ENCODE results near the gene OSBPL10.

Gene OSBPL10

DNA sequence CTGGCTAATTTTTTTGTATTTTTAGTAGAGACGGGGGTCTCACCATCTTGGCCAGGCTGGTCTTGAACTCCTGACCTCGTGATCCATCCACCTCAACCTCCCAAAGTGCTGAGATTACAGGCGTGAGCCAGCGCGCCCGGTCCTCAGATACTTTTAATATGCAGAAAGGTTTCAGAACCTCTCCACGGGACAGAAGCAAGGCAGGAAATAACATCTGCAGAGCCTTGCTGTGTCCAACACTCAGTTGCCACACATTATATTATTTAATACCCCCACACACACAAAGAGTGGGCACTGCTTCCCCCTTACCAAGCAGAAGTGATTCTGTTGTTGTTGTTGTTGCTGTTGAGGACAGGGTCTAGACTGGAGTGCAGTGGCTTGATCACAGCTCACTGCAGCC, 28.0 kb downstream of the OSBPL10 start:
- TF ChIP-seq, protein P1, sequence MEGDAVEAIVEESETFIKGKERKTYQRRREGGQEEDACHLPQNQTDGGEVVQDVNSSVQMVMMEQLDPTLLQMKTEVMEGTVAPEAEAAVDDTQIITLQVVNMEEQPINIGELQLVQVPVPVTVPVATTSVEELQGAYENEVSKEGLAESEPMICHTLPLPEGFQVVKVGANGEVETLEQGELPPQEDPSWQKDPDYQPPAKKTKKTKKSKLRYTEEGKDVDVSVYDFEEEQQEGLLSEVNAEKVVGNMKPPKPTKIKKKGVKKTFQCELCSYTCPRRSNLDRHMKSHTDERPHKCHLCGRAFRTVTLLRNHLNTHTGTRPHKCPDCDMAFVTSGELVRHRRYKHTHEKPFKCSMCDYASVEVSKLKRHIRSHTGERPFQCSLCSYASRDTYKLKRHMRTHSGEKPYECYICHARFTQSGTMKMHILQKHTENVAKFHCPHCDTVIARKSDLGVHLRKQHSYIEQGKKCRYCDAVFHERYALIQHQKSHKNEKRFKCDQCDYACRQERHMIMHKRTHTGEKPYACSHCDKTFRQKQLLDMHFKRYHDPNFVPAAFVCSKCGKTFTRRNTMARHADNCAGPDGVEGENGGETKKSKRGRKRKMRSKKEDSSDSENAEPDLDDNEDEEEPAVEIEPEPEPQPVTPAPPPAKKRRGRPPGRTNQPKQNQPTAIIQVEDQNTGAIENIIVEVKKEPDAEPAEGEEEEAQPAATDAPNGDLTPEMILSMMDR (IDR thresholded peaks at IDR 0.05; ENCODE audit: low read depth, low read length), result no peak
- TF ChIP-seq EZH2phosphoT487 (IDR thresholded peaks at IDR 0.05; ENCODE audit: low read depth), result no peak
- Histone ChIP-seq H3K4me2 (ENCODE audit: low read length) (peak overlapping the region; percentile 84), H4K20me1 (ENCODE audit: insufficient read depth, low read length) (no peaks in the 10 kb centered on the region), H3K9ac (ENCODE audit: low read length) (peak overlapping the region; percentile 38; the same call in 1 of the 2 replicates), H3K27ac (ENCODE audit: low read length) (peak overlapping the region; percentile 87), H3K27me3 (ENCODE audit: low read depth, low read length) (no peaks in the 10 kb centered on the region), H3K79me2 (ENCODE audit: low read length) (peaks cover 69% of the 10 kb centered on the region), H3K36me3 (replicated peaks; ENCODE audit: low read depth, low read length) (peaks cover 33% of the 10 kb centered on the region), H3K4me3 (ENCODE audit: low read length) (no peak overlapping the region), H2AFZ (ENCODE audit: low read depth, low read length) (no peak overlapping the region), H3K9me3 (ENCODE audit: insufficient read depth, low read length) (peaks cover 32% of the 10 kb centered on the region), H3K4me1 (ENCODE audit: low read length) (peaks cover 54% of the 10 kb centered on the region)

DNA sequence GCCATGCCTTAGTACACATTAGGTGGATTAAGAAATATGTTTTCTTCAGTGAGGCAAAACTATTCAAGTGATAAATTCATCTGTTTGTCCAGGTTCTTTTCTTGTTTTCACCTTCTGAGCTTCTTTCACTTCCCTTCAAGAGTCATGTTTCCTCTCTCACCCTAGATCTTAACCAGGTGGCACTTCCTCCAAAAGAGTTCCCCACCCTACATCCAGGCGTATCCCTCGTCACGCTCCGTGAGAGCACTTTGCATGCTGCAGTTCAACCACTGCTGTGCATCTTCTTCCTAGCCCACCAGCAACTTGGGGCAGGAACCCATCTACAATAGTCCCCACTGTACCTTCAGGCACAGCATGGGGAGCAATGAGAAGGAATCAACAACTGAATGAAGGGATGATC, 28.9 kb downstream of the OSBPL10 start:
- Histone ChIP-seq H3K9ac (ENCODE audit: low read length) (peak overlapping the region; percentile 65), H3K79me2 (ENCODE audit: low read length) (peaks cover 69% of the 10 kb centered on the region)

DNA sequence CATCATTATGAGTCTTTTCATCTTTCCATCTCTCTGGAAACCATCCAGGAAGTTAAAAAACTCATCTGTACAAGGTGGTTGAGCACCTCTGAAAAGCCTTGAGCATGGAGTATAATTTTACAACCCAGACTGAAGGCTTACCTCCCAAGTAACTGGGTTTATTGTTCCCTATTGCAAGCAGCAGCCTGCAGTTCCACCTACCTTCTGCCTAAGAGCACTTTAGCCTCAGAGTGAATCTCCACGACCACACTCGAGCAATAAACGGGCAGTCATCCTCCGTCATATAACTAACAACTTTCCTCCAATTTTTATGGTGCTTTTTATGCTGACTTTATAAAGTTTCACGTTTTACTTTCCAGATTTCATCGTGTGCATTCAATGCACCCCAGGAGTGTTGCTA, 32.8 kb downstream of the OSBPL10 start:
- Histone ChIP-seq H2AFZ (ENCODE audit: low read depth, low read length) (no peak overlapping the region), H3K4me1 (ENCODE audit: low read length) (peaks cover 78% of the 10 kb centered on the region), H3K4me2 (ENCODE audit: low read length) (peak overlapping the region; percentile 70), H4K20me1 (ENCODE audit: insufficient read depth, low read length) (no peaks in the 10 kb centered on the region), H3K9me3 (ENCODE audit: insufficient read depth, low read length) (peaks cover 15% of the 10 kb centered on the region), H3K79me2 (ENCODE audit: low read length) (peaks cover 66% of the 10 kb centered on the region), H3K27me3 (ENCODE audit: low read depth, low read length) (no peaks in the 10 kb centered on the region), H3K36me3 (replicated peaks; ENCODE audit: low read depth, low read length) (peaks cover 20% of the 10 kb centered on the region), H3K9ac (ENCODE audit: low read length) (peak overlapping the region; percentile 67; the same call in 1 of the 2 replicates), H3K4me3 (ENCODE audit: low read length) (peak overlapping the region; percentile 53; the same call in 1 of the 2 replicates), H3K27ac (ENCODE audit: low read length) (peak overlapping the region; percentile 90)
- TF ChIP-seq, protein P1 (IDR thresholded peaks at IDR 0.05; ENCODE audit: low read depth, low read length), result no peak
- TF ChIP-seq EZH2phosphoT487 (IDR thresholded peaks at IDR 0.05; ENCODE audit: low read depth), result no peak

More for the DNA sequence above, 28.9 kb downstream of the OSBPL10 start:
- TF ChIP-seq, protein P1 (IDR thresholded peaks at IDR 0.05; ENCODE audit: low read depth, low read length), result no peak
- no peak for TF ChIP-seq EZH2phosphoT487 (IDR thresholded peaks at IDR 0.05; ENCODE audit: low read depth)
- Histone ChIP-seq H4K20me1 (ENCODE audit: insufficient read depth, low read length) (no peaks in the 10 kb centered on the region), H3K36me3 (replicated peaks; ENCODE audit: low read depth, low read length) (peaks cover 33% of the 10 kb centered on the region), H3K9me3 (ENCODE audit: insufficient read depth, low read length) (peaks cover 32% of the 10 kb centered on the region), H3K4me2 (ENCODE audit: low read length) (peak overlapping the region; percentile 84), H3K27ac (ENCODE audit: low read length) (peak overlapping the region; percentile 87), H3K4me3 (ENCODE audit: low read length) (peak overlapping the region; percentile 56), H2AFZ (ENCODE audit: low read depth, low read length) (no peak overlapping the region), H3K27me3 (ENCODE audit: low read depth, low read length) (no peaks in the 10 kb centered on the region), H3K4me1 (ENCODE audit: low read length) (peaks cover 54% of the 10 kb centered on the region)

DNA sequence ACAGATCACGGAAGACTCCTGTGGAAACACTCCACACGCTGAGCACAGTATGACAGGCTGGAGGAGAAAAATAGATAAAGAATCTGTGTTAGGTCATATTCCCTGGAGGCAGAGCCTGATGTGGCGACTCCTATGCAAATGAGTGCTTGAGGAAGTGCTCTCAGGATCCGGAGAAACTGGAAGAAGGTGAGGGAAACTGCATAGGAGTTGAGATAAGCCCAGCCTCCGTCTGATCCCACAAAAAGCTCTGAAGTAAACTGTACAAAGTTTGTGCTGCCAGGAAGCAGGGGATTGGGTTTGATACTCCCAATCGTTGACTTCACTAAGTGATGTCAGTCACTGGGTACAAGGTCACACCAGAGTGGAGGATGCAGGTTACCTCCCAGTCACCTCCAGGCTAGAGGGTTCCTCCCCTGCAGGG, 33.4 kb downstream of the OSBPL10 start:
- Histone ChIP-seq H3K9ac (ENCODE audit: low read length) (peak overlapping the region; percentile 67), H3K4me2 (ENCODE audit: low read length) (peak overlapping the region; percentile 70), H3K79me2 (ENCODE audit: low read length) (peaks cover 69% of the 10 kb centered on the region)

More for the DNA sequence above, 33.4 kb downstream of the OSBPL10 start:
- 0 out of 2 replicates have a peak overlapping the region, but pooled peaks have one; percentile 1 for H2AFZ ChIP-seq (ENCODE audit: low read depth, low read length)
- H3K27ac ChIP-seq (ENCODE audit: low read length), result peak overlapping the region; percentile 90
- H3K36me3 ChIP-seq (replicated peaks; ENCODE audit: low read depth, low read length), result peaks cover 25% of the 10 kb centered on the region
- H3K27me3 ChIP-seq (ENCODE audit: low read depth, low read length), result no peaks in the 10 kb centered on the region
- peaks cover 78% of the 10 kb centered on the region for H3K4me1 ChIP-seq (ENCODE audit: low read length)
- TF ChIP-seq EZH2phosphoT487 (IDR thresholded peaks at IDR 0.05; ENCODE audit: low read depth), result no peak
- TF ChIP-seq, protein P1 (IDR thresholded peaks at IDR 0.05; ENCODE audit: low read depth, low read length), result no peak
- no peaks in the 10 kb centered on the region for H4K20me1 ChIP-seq (ENCODE audit: insufficient read depth, low read length)
- peak overlapping the region; percentile 53 for H3K4me3 ChIP-seq (ENCODE audit: low read length)
- H3K9me3 ChIP-seq (ENCODE audit: insufficient read depth, low read length), result peaks cover 15% of the 10 kb centered on the region
